Kidney epithelial cell (primary cell): ENCODE measurements around the gene PDE3A. TPM values are rescaled to one million over a fixed set of nuclear protein-coding genes. Genes with fewer than 3 reads are reported as not detected.

Experiments
- DNase-seq: peaks from one replicate; pipeline ENCODE4 v3.0.0-alpha.2; 2010; ENCODE audit warnings: low read depth
- H3K27me3 ChIP-seq: 2 replicates; pipeline ENCODE4 v1.6.0; 2011; ENCODE audit warnings: low read length; ENCODE audit not compliant: control insufficient read depth, insufficient read depth
- H3K36me3 ChIP-seq: 2 replicates; pipeline ENCODE4 v1.5.1; 2011; ENCODE audit warnings: low read length; ENCODE audit not compliant: control insufficient read depth, insufficient read depth
- H3K4me3 ChIP-seq: 2 replicates; pipeline ENCODE4 v1.5.1; 2011; ENCODE audit warnings: low read depth, mild to moderate bottlenecking, control low read depth, low read length
- total RNA-seq: library from RNA; depleted of rRNA; stranded (reverse); fragments of >200 nt; gene quantifications from 2 replicates; pipeline ENCODE4 v1.2.3, GENCODE V29; 2015
- TF ChIP-seq, protein P1 (sequence below): IDR thresholded peaks from 2 replicates; pipeline ENCODE4 v1.5.1; 2011; ENCODE audit warnings: mild to moderate bottlenecking, moderate library complexity, low read length, control low read depth, inconsistent platforms; ENCODE audit not compliant: insufficient read depth, poor library complexity, severe bottlenecking

The PDE3A gene
- total RNA-seq, 1 donor from 2014 or later = 1.8 TPM

GRCh38 chr12:20415028-20415427 is 46.7 kb downstream of the PDE3A start:
- Histone ChIP-seq H3K4me3 (no peak overlapping the region), H3K36me3 (no peaks in the 10 kb centered on the region), H3K27me3 (no peaks in the 10 kb centered on the region)
- TF ChIP-seq, protein P1, sequence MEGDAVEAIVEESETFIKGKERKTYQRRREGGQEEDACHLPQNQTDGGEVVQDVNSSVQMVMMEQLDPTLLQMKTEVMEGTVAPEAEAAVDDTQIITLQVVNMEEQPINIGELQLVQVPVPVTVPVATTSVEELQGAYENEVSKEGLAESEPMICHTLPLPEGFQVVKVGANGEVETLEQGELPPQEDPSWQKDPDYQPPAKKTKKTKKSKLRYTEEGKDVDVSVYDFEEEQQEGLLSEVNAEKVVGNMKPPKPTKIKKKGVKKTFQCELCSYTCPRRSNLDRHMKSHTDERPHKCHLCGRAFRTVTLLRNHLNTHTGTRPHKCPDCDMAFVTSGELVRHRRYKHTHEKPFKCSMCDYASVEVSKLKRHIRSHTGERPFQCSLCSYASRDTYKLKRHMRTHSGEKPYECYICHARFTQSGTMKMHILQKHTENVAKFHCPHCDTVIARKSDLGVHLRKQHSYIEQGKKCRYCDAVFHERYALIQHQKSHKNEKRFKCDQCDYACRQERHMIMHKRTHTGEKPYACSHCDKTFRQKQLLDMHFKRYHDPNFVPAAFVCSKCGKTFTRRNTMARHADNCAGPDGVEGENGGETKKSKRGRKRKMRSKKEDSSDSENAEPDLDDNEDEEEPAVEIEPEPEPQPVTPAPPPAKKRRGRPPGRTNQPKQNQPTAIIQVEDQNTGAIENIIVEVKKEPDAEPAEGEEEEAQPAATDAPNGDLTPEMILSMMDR = no peak
- DNase-seq = no peak

- H3K36me3 ChIP-seq = no peaks in the 10 kb centered on the region
- no peak for DNase-seq
- TF ChIP-seq, protein P1 = no peak
- no peaks in the 10 kb centered on the region for H3K27me3 ChIP-seq
- no peak overlapping the region for H3K4me3 ChIP-seq
Measured at GRCh38 chr12:20415641-20416040, 47.3 kb downstream of the PDE3A start.

- H3K36me3 ChIP-seq = no peaks in the 10 kb centered on the region
- no peak for DNase-seq
- TF ChIP-seq, protein P1 = no peak
- H3K4me3 ChIP-seq = no peak overlapping the region
- no peaks in the 10 kb centered on the region for H3K27me3 ChIP-seq
Measured at GRCh38 chr12:20420557-20420956, 52.2 kb downstream of the PDE3A start.

GRCh38 chr12:20421421-20421820 is 53.1 kb downstream of the PDE3A start:
- Histone ChIP-seq H3K27me3 (no peaks in the 10 kb centered on the region), H3K4me3 (no peak overlapping the region), H3K36me3 (no peaks in the 10 kb centered on the region)
- TF ChIP-seq, protein P1 = no peak
- DNase-seq = no peak

GRCh38 chr12:20423557-20423956 is 55.2 kb downstream of the PDE3A start:
- TF ChIP-seq, protein P1 = no peak
- H3K4me3 ChIP-seq = no peak overlapping the region
- no peak for DNase-seq
- no peaks in the 10 kb centered on the region for H3K27me3 ChIP-seq
- H3K36me3 ChIP-seq = no peaks in the 10 kb centered on the region

GRCh38 chr12:20424841-20425240 is 56.5 kb downstream of the PDE3A start:
- TF ChIP-seq, protein P1 = no peak
- H3K27me3 ChIP-seq = no peaks in the 10 kb centered on the region
- H3K4me3 ChIP-seq = no peak overlapping the region
- DNase-seq = no peak
- H3K36me3 ChIP-seq = no peaks in the 10 kb centered on the region
